Activated CD8-positive, alpha-beta memory T cell treated with anti-CD3 and anti-CD28 coated beads for 24 hours (primary cell): ENCODE results near the gene GGT1.
A peak's percentile ranks its signal among the peaks of the same experiment; 100 is the strongest.
"Not testable (repeated sequence)": the region's sequence is repeated elsewhere in the genome, so short reads cannot be mapped to it uniquely, and the experiment has no call there.

Experiments used
- DNase-seq: peaks from one replicate; pipeline ENCODE4 v3.0.0-alpha.2; 2020

GGT1 gene

DNA sequence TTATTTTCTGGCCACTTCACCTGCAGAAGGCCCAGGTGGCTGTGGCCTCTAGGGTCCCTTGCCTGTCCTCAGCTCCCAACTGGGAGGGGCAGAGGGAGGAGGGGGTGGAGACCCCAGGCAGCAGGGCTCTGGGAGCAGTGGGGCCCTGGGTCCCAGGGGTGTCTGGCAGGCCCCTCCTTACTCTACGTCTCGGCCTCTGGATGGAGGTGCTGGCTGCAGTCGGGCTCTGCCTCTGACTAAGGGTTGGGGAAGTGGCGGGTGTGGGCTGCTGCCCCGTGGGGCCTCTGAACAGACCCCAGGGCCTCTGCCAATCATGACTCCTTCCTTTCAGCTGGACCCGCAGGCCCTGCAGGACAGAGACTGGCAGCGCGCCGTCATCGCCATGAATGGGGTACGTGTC lies 41.4 kb downstream of the GGT1 start:
- not testable (repeated sequence) for DNase-seq

DNA sequence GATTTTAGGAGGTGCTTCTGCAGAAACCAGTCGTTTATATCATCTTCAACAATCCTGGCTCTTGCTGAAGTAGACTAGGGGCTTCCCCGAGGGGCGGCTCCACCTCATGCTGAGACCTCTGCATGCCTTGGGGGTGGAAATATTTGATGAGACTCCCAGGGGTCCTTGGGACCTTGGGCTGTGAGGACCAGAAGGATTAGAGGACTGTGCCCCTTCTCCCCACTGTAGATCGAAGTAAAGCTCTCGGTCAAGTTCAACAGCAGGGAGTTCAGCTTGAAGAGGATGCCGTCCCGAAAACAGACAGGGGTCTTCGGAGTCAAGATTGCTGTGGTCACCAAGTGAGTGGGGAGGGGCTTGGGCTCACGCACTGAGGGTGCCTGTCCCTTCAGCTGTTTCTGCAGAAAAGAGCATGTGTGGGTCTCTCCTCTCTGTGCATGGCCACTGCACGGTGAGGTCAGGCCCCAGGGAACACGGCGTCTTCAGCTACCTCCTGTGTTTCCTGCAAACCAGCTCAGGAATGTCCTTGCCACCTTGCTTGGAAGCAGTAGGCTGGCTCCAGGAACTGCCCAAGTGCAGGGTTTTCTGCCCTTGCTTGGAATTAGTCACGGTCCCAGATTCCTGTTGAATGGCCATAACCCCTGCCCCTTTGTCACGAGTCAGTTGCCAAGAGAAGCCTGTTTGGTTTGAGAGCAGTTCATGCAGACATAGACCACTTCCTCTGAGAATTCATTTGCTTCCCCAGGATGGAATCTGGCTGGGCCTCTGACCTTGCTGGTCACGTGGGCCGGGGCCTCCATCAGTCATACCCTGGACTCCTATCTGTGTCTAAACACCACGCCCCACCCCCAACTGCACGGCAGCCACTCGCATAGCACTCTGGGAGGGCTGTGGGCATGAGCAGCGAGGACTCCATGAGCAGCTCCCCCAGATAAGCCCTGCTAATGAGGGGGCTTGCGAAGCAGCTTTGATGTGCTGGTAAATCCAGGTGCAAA lies 42.7 kb downstream of the GGT1 start:
- DNase-seq: not testable (repeated sequence)

DNA sequence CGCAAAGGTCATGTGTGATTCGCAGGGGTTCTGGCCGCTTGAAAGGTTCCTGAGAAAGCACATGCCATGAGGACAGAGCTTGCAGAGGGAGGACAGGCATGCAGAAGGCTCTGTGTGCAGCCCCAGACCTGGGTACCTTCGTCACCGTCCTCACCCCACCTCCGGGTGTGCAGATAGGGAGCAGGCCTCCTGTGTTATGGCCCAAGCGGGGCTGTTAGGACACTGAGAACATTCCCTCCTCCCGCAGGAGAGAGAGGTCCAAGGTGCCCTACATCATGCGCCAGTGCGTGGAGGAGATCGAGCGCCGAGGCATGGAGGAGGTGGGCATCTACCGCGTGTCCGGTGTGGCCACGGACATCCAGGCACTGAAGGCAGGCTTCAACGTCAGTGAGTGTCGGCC lies 43.8 kb downstream of the GGT1 start:
- DNase-seq: not testable (repeated sequence)

DNA sequence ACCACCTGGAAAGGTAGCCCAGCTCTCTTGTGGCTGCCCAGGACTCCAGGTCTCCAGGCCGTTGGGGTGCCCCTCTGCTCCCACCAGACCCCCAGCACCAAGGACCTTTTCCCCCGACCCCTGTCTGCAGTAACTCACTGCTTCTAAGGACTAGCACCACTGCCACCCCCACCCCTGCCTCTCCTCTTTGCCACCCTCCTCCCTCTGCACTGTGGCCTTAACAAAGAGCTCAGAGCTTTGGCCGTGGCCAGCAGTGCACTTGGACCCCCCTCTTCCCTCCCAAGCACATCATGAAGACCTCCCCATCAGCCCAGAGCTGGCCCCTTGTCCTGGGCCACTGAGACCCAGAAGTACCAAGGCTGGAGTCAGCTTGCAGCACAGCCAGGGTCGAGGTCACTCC lies 46.4 kb downstream of the GGT1 start:
- DNase-seq: not testable (repeated sequence)

DNA sequence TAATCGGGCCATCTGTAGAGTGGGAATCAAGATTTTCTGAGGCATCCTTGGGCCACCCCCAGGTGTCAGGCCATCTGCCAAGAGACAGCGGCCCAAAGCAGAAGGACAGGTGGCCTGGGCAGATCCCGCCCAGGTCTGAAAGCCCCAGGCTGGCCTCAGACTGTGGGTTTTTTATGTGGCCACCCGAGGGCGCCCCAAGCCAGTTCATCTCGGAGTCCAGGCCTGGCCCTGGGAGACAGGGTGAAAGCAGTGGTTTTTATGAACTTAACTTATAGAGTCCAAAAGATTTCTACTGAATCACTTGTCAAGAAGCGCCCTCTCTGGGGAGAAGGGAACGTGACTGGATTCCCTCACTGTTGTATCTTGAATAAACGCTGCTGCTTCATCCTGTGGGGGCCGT lies 47.9 kb downstream of the GGT1 start:
- peak; percentile 75 for DNase-seq

DNA sequence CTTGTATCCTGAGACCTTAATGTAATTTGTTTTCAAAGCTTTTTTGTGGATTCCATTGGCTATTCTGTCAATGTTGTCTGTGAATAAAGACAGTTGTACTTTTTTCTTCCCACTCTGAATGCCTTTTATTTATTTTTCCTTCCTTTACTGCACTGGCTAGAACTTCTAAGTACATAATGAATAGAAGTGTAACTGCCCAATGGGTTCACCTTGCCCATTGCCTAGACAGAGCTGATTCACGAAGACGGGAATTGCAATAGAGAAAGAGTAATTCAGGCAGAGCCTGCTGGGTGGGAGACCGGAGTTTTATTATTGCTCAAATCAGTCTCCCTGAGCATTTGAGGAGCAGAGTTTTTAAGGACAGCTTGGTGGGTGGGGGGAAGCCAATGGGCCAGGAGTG lies 62.4 kb downstream of the GGT1 start:
- DNase-seq: not testable (repeated sequence)

DNA sequence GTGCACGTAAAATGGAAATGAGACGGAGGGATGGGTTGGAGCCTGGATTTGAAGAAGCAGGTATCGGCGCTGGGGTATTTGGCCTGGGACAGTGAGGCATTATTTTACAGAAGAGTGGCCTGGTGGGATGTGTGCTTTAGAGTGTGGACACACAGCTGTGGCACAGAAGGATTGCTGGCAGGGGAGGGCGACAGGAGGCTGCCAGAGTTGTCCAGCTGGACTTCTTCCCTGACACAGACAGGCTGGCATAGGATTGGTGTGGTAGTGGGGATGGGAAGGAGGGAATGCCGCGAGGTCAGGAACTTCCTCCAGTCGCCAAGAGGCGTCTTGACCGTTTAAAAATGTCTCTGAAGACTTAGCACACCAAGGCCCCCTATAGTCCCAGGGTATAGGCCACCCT lies 64.9 kb downstream of the GGT1 start:
- DNase-seq: not testable (repeated sequence)

DNA sequence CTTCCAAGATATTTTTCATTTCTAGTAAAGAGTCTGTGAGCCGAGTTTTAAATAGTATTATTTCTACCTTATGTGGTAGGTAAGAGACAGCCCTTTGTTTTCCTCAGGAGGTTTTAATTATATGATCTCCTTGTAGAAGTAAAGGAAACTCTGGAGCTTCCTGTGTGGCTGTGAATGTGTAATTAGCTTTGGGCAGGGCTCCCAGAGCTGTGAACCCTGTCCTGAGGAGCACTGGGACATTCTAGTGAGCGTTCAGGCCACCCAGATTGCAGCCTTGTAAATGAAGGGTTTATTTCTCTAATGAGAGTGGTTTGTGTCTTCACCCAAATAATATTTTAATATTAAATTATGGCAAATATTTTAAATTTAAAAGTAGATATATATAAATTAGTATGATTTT lies 69.5 kb downstream of the GGT1 start:
- DNase-seq: not testable (repeated sequence)
